Vagina (tissue), 2 donors: ENCODE results near the gene RAB29. TPM values are rescaled to one million over a fixed set of nuclear protein-coding genes. Genes with fewer than 3 reads are reported as not detected.

ENCODE experiments used
- DNase-seq, 2 donors: peaks; one replicate each; pipeline ENCODE4 v3.0.0-alpha.2; 2017; ENCODE audit errors: extremely low spot score in 2 of 2
- H3K27ac ChIP-seq: fragments of 200-600 bp; sonication (generic); one replicate; pipeline ENCODE4 v1.5.1; 2019
- H3K27me3 ChIP-seq: fragments of 200-600 bp; sonication (generic); one replicate; pipeline ENCODE4 v1.5.1; 2019
- H3K36me3 ChIP-seq, 2 donors: fragments of 200-600 bp; sonication (generic); one replicate each; pipeline ENCODE4 v1.5.1; 2017 to 2019
- H3K4me1 ChIP-seq: fragments of 200-600 bp; sonication (generic); one replicate; pipeline ENCODE4 v1.5.1; 2019
- H3K4me3 ChIP-seq, 2 donors: fragments of 200-600 bp; sonication (generic); 1 replicate in 1 of 2; 2 replicates in 1 of 2; pipeline ENCODE4 v1.5.1; 2016 to 2019
- H3K9me3 ChIP-seq: fragments of 200-600 bp; sonication (generic); one replicate; pipeline ENCODE4 v1.5.1; 2019
- CTCF ChIP-seq, 3 experiments: fragments of 450-650 bp in 2 of 3; fragments of 200-600 bp in 1 of 3; sonication (generic) in 1 of 3; IDR thresholded peaks; one replicate each; pipeline ENCODE4 v1.5.1; 2017 to 2019; ENCODE audit warnings: antibody characterized with exemption in 3 of 3, mild to moderate bottlenecking in 2 of 3, moderate library complexity in 2 of 3
- POLR2A ChIP-seq, 2 donors: fragments of 450-650 bp; IDR thresholded peaks; one replicate each; pipeline ENCODE4 v1.6.1; 2017; ENCODE audit warnings: antibody characterized with exemption in 2 of 2, mild to moderate bottlenecking in 2 of 2, moderate library complexity in 2 of 2
- POLR2AphosphoS5 ChIP-seq, 2 donors: sonication (generic); formaldehyde crosslinking; IDR thresholded peaks; one replicate each; pipeline ENCODE4 v1.9.0; 2017; ENCODE audit warnings: antibody characterized with exemption in 2 of 2, mild to moderate bottlenecking in 2 of 2, low read depth in 1 of 2; ENCODE audit not compliant: insufficient read depth in 1 of 2
- intact Hi-C: fragments of 100-400 bp; cut with DNase I; formaldehyde crosslinking; loops from one replicate; pipeline ENCODE4 v1.15.1; 2023
- total RNA-seq: library from RNA; depleted of rRNA; stranded (reverse); fragments of >200 nt; gene quantifications from one replicate; pipeline ENCODE4 v1.2.3, GENCODE V29; 2016

Gene RAB29
- total RNA-seq, 1 donor from 2014 or later, result 7.9 TPM

DNA sequence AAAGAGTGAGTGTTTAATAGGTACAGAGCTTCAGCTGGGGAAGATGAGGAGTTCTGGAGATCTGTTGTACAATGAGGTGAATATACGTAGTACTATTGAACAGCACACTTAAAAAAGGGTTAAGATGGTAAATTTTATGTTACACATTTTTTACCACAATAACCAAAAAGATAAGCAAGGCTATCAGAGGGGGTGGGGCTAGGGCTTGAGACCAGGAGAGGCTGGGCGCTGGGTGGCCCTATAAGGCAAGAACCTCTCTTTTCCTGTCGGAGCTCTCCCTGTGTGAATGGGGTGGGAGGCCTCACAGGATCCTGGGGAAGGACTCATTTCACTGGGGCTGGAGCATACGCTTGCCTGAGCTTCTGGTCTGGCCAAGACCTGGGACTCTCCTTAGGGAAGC lies 28.7 kb upstream of the RAB29 start:
- H3K36me3 ChIP-seq, result peaks cover 0 to 11% of the 10 kb centered on the region in 2 donors
- H3K4me1 ChIP-seq, result peaks cover 31% of the 10 kb centered on the region
- H3K4me3 ChIP-seq, result no peak overlapping the region
- H3K27ac ChIP-seq, result no peak overlapping the region
- intact Hi-C loops, result no loop called here
- H3K27me3 ChIP-seq, result no peaks in the 10 kb centered on the region
- no peak for TF ChIP-seq POLR2AphosphoS5 (IDR thresholded peaks at IDR 0.05; ENCODE audit: insufficient read depth in 1 of 2, low read depth in 1 of 2)
- DNase-seq, result no peak
- no peaks in the 10 kb centered on the region for H3K9me3 ChIP-seq

DNA sequence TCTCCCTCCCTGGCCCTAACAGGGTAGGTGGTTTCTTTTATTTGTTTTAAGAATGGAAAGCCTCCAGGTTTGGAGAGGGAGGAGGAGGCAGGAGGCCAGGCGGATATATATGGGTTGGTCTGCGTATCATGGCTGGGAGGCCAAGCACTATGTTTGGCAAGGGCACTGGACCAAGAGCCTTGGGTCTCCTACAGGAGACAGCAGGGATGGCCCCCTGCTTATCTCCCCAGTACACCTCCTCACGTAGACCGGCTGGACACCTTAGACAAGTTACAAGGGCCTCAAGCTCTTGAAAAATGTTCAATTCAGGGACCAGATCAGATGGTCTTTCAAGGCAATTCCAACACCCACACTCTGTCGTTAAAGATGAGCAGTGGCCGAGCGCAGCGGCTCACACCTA lies 26.8 kb upstream of the RAB29 start:
- intact Hi-C loops, result no loop called here
- Histone ChIP-seq H3K36me3 (peaks cover 0 to 30% of the 10 kb centered on the region in 2 donors), H3K9me3 (no peaks in the 10 kb centered on the region), H3K4me3 (no peak overlapping the region), H3K27ac (no peak overlapping the region), H3K4me1 (peaks cover 18% of the 10 kb centered on the region), H3K27me3 (no peaks in the 10 kb centered on the region)
- TF ChIP-seq POLR2A (IDR thresholded peaks at IDR 0.05), result no peak
- no peak for TF ChIP-seq CTCF (IDR thresholded peaks at IDR 0.05)
- TF ChIP-seq POLR2AphosphoS5 (IDR thresholded peaks at IDR 0.05; ENCODE audit: insufficient read depth in 1 of 2, low read depth in 1 of 2), result no peak
- DNase-seq, result no peak

DNA sequence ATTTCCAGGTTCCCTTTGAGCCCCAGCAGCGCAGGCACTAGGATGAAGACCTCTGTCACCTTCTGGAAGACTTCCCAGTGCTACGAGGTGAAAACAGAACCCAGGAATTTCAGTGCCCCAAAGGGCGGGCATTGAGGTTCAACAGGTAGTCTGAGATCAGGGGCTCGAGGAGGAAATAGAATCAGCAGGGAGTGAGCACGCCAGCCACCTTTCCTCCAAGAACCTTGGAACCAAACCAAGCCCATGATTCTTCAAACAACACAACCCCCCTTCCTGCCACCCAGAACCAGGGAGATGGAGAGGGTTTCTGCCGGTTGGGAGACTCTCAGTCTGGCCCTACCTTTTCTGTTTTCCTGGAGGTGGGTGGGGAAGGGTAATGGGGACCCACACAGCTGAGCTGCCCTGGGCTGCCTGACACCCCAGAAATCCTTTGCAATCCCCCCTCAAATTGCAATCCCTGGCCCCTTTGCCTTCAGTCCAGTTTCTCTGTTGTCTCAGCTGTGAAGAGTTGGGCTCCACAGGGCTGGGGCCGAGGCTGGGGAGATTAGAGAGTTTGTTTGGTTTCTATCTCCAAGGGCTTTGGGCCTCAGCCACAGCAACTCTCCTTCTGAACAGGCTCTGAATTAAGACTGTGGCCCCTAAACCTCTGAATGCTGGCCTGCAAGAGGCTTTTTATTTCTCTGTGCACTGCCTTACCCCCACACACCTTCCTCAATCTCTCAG lies 25.9 kb upstream of the RAB29 start:
- no peaks in the 10 kb centered on the region for H3K27me3 ChIP-seq
- no peak overlapping the region for H3K4me3 ChIP-seq
- no peak for DNase-seq
- H3K36me3 ChIP-seq, result peaks cover 0 to 39% of the 10 kb centered on the region in 2 donors
- peaks cover 13% of the 10 kb centered on the region for H3K4me1 ChIP-seq
- intact Hi-C loops, result no loop called here
- no peak overlapping the region for H3K27ac ChIP-seq
- TF ChIP-seq CTCF (IDR thresholded peaks at IDR 0.05), result no peak
- TF ChIP-seq POLR2A (IDR thresholded peaks at IDR 0.05), result no peak
- TF ChIP-seq POLR2AphosphoS5 (IDR thresholded peaks at IDR 0.05; ENCODE audit: insufficient read depth in 1 of 2, low read depth in 1 of 2), result no peak
- H3K9me3 ChIP-seq, result no peaks in the 10 kb centered on the region

- no peak overlapping the region for H3K27ac ChIP-seq
- intact Hi-C loops, result no loop called here
- TF ChIP-seq POLR2A (IDR thresholded peaks at IDR 0.05) (no peak), POLR2AphosphoS5 (IDR thresholded peaks at IDR 0.05; ENCODE audit: insufficient read depth in 1 of 2, low read depth in 1 of 2) (no peak), CTCF (IDR thresholded peaks at IDR 0.05) (no peak)
- H3K4me3 ChIP-seq, result no peak overlapping the region
- H3K4me1 ChIP-seq, result peaks cover 6% of the 10 kb centered on the region
- H3K27me3 ChIP-seq, result no peaks in the 10 kb centered on the region
- peaks cover 0 to 46% of the 10 kb centered on the region in 2 donors for H3K36me3 ChIP-seq
- H3K9me3 ChIP-seq, result no peaks in the 10 kb centered on the region
- no peak for DNase-seq
Observed at GRCh38 chr1:205800427-205800826, 25.1 kb upstream of the RAB29 start.

DNA sequence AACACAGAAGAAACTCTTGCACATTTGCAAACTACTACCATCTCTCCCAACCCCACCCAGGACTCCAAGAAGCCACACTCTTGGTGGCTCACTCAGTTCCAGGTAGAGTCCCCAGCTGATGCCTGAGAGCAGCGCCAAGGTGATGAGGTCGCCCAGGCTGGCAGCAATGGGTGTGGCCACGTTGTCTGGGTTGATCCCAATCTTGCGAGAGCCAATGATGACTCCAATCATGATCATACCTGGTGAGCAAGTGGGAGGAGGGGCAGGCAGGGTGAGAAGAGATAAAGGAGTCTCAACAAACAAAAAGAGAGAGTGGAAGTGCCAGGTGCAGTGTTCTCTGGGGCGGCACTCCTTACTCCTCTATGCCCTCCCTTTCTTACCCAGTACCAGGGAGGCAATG lies 23.3 kb upstream of the RAB29 start:
- Histone ChIP-seq H3K4me1 (no peaks in the 10 kb centered on the region), H3K9me3 (no peaks in the 10 kb centered on the region), H3K27me3 (no peaks in the 10 kb centered on the region), H3K4me3 (no peak overlapping the region), H3K27ac (no peak overlapping the region), H3K36me3 (peaks cover 0 to 58% of the 10 kb centered on the region in 2 donors)
- DNase-seq, result no peak
- intact Hi-C loops, result loop anchor here (10.0 kb wide), 2 partner anchors 176 to 306 kb away; no protein-coding TSS in a partner anchor
- no peak for TF ChIP-seq POLR2A (IDR thresholded peaks at IDR 0.05)
- no peak for TF ChIP-seq POLR2AphosphoS5 (IDR thresholded peaks at IDR 0.05; ENCODE audit: insufficient read depth in 1 of 2, low read depth in 1 of 2)

DNA sequence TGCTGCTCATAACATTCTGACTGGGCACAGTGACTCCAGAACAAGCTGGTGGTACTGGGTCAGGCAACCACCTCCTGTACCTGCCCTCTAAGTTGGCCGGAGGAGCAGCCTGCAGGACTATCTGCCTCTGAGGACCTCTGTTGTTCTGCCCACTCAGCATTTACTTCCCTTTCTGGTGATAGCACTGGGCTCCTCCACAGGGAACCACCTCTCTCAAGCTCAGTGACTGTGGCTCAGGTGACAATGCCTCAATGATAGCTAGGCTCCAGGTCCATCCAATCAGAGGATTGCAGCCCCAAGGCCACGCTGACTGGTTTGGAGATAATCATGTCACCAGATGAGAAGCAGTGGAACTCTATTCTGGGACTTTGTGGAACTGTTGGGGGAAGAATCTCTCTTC lies 21.9 kb upstream of the RAB29 start:
- Histone ChIP-seq H3K36me3 (peaks cover 0 to 58% of the 10 kb centered on the region in 2 donors), H3K27me3 (no peaks in the 10 kb centered on the region), H3K4me3 (no peak overlapping the region), H3K27ac (no peak overlapping the region), H3K4me1 (no peaks in the 10 kb centered on the region), H3K9me3 (no peaks in the 10 kb centered on the region)
- TF ChIP-seq POLR2A (IDR thresholded peaks at IDR 0.05), result no peak
- no peak for TF ChIP-seq POLR2AphosphoS5 (IDR thresholded peaks at IDR 0.05; ENCODE audit: insufficient read depth in 1 of 2, low read depth in 1 of 2)
- TF ChIP-seq CTCF (IDR thresholded peaks at IDR 0.05), result no peak
- intact Hi-C loops, result loop anchor here (10.0 kb wide), 2 partner anchors 178 to 308 kb away; no protein-coding TSS in a partner anchor
- no peak for DNase-seq
